ENCODE measurements around the gene B3GNT5. TPM values are rescaled to one million over a fixed set of nuclear protein-coding genes. Genes with fewer than 3 reads are reported as not detected.

The B3GNT5 gene
- total and polyA plus RNA-seq, 9 of the 15 experiments (the other 6 are each of a cell fraction or from before 2014, with no cell fraction given) = 8.8 to 23.8 (median 14.4) TPM

- TF ChIP-seq ESRRA (IDR thresholded peaks at IDR 0.05; ENCODE audit: borderline replicate concordance, low read depth) = no peak
- TF ChIP-seq ZNF23 (CRISPR knock-in tag; IDR thresholded peaks at IDR 0.05) = no peak
- no peak for TF ChIP-seq SIN3B (IDR thresholded peaks at IDR 0.05; ENCODE audit: low read depth)
- TF ChIP-seq, protein P1, sequence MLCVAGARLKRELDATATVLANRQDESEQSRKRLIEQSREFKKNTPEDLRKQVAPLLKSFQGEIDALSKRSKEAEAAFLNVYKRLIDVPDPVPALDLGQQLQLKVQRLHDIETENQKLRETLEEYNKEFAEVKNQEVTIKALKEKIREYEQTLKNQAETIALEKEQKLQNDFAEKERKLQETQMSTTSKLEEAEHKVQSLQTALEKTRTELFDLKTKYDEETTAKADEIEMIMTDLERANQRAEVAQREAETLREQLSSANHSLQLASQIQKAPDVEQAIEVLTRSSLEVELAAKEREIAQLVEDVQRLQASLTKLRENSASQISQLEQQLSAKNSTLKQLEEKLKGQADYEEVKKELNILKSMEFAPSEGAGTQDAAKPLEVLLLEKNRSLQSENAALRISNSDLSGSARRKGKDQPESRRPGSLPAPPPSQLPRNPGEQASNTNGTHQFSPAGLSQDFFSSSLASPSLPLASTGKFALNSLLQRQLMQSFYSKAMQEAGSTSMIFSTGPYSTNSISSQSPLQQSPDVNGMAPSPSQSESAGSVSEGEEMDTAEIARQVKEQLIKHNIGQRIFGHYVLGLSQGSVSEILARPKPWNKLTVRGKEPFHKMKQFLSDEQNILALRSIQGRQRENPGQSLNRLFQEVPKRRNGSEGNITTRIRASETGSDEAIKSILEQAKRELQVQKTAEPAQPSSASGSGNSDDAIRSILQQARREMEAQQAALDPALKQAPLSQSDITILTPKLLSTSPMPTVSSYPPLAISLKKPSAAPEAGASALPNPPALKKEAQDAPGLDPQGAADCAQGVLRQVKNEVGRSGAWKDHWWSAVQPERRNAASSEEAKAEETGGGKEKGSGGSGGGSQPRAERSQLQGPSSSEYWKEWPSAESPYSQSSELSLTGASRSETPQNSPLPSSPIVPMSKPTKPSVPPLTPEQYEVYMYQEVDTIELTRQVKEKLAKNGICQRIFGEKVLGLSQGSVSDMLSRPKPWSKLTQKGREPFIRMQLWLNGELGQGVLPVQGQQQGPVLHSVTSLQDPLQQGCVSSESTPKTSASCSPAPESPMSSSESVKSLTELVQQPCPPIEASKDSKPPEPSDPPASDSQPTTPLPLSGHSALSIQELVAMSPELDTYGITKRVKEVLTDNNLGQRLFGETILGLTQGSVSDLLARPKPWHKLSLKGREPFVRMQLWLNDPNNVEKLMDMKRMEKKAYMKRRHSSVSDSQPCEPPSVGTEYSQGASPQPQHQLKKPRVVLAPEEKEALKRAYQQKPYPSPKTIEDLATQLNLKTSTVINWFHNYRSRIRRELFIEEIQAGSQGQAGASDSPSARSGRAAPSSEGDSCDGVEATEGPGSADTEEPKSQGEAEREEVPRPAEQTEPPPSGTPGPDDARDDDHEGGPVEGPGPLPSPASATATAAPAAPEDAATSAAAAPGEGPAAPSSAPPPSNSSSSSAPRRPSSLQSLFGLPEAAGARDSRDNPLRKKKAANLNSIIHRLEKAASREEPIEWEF (CRISPR knock-in tag; IDR thresholded peaks at IDR 0.05) = no peak
- TF ChIP-seq, protein P2, sequence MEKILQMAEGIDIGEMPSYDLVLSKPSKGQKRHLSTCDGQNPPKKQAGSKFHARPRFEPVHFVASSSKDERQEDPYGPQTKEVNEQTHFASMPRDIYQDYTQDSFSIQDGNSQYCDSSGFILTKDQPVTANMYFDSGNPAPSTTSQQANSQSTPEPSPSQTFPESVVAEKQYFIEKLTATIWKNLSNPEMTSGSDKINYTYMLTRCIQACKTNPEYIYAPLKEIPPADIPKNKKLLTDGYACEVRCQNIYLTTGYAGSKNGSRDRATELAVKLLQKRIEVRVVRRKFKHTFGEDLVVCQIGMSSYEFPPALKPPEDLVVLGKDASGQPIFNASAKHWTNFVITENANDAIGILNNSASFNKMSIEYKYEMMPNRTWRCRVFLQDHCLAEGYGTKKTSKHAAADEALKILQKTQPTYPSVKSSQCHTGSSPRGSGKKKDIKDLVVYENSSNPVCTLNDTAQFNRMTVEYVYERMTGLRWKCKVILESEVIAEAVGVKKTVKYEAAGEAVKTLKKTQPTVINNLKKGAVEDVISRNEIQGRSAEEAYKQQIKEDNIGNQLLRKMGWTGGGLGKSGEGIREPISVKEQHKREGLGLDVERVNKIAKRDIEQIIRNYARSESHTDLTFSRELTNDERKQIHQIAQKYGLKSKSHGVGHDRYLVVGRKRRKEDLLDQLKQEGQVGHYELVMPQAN (IDR thresholded peaks at IDR 0.05; ENCODE audit: borderline replicate concordance) = no peak
- TF ChIP-seq ZNF780A (CRISPR knock-in tag; IDR thresholded peaks at IDR 0.05) = no peak
- TF ChIP-seq PTRF (tag; IDR thresholded peaks at IDR 0.05) = no peak
- TF ChIP-seq DIDO1 (tag; IDR thresholded peaks at IDR 0.05; ENCODE audit: low read depth) = no peak
- no peak for TF ChIP-seq FUS (optimal IDR thresholded peaks at IDR 0.05; ENCODE audit: low read depth, low read length)
- no peak for TF ChIP-seq SRSF9 (IDR thresholded peaks at IDR 0.05; ENCODE audit: borderline replicate concordance, low read depth, low read length)
- no peak for TF ChIP-seq MYC (IDR thresholded peaks at IDR 0.05; ENCODE audit: low read depth, low read length)
- TF ChIP-seq MYC (CRISPR knock-in tag; IDR thresholded peaks at IDR 0.05; ENCODE audit: borderline replicate concordance, low read depth) = no peak
These were observed 26.3 kb downstream of the B3GNT5 start (continued) for GRCh38 chr3:183279371-183279770.
